Caco-2 (cell line): Measurements from ENCODE around the gene ZNF3. TPM values are rescaled to one million over a fixed set of nuclear protein-coding genes. Genes with fewer than 3 reads are reported as not detected.
A peak's percentile ranks its signal among the peaks of the same experiment; 100 is the strongest.

Experiments
- BruUV-seq: library from RNA; stranded (reverse); fragments of 400-500 nt; replicated peaks from 2 replicates; lab custom pipeline; 2021; lab: Mats Ljungman, UMichigan
- CTCF ChIA-PET: fragments of 300-600 bp; sonication (Branson Sonifier 250); formaldehyde crosslinking; loops from one replicate; lab custom pipeline; 2022; ENCODE audit warnings: antibody characterized with exemption; lab: Charles Lee
- POLR2A ChIA-PET: fragments of 300-600 bp; sonication (Branson Sonifier 250); formaldehyde crosslinking; loops from one replicate; lab custom pipeline; 2022; ENCODE audit warnings: antibody characterized with exemption; lab: Charles Lee
- DNase-seq, 2 experiments: peaks; one replicate each; pipeline versions ENCODE4 v3.0.0 to v3.0.0-alpha.2; 2020 to 2022
- H3K27me3 ChIP-seq: replicated peaks from 2 replicates; pipeline ENCODE4 v1.6.0; 2011; ENCODE audit warnings: low read length; ENCODE audit not compliant: control insufficient read depth, insufficient read depth
- H3K36me3 ChIP-seq: 2 replicates; pipeline ENCODE4 v1.5.1; 2011; ENCODE audit warnings: low read length; ENCODE audit not compliant: control insufficient read depth, insufficient read depth
- H3K4me1 ChIP-seq: fragments of 250-450 bp; sonication (Bioruptor Pico); 2 replicates; pipeline ENCODE4 v1.5.1; 2020; ENCODE audit warnings: mild to moderate bottlenecking
- H3K4me3 ChIP-seq: 2 replicates; pipeline ENCODE4 v1.5.1; 2011; ENCODE audit warnings: low read depth, mild to moderate bottlenecking, control low read depth, low read length
- H3K9me3 ChIP-seq: fragments of 250-450 bp; sonication (Bioruptor Pico); 2 replicates; pipeline ENCODE4 v1.5.1; 2020; ENCODE audit warnings: mild to moderate bottlenecking, moderate library complexity
- H3K27ac Mint-ChIP-seq: one replicate; pipeline ENCODE4 v1.8.0; 2022; ENCODE audit warnings: mixed read lengths; ENCODE audit not compliant: unreplicated experiment
- H3K27me3 Mint-ChIP-seq: one replicate; pipeline ENCODE4 v1.8.0; 2022; ENCODE audit warnings: mixed read lengths; ENCODE audit not compliant: insufficient read depth, unreplicated experiment
- H3K36me3 Mint-ChIP-seq: one replicate; pipeline ENCODE4 v1.8.0; 2022; ENCODE audit warnings: mild to moderate bottlenecking, mixed read lengths; ENCODE audit not compliant: insufficient read depth, unreplicated experiment
- H3K4me1 Mint-ChIP-seq: one replicate; pipeline ENCODE4 v1.8.0; 2022; ENCODE audit warnings: low read depth, mixed read lengths; ENCODE audit not compliant: unreplicated experiment
- H3K4me3 Mint-ChIP-seq: one replicate; pipeline ENCODE4 v1.8.0; 2022; ENCODE audit warnings: mild to moderate bottlenecking, moderate library complexity, mixed read lengths; ENCODE audit not compliant: unreplicated experiment
- H3K9me3 Mint-ChIP-seq: one replicate; pipeline ENCODE4 v1.8.0; 2022; ENCODE audit warnings: mixed read lengths; ENCODE audit not compliant: unreplicated experiment
- intact Hi-C: fragments of 100-400 bp; cut with micrococcal nuclease; formaldehyde crosslinking; loops from one replicate; pipeline ENCODE4 v1.10.0; 2022; ENCODE audit not compliant: unreplicated experiment
- total RNA-seq: library from RNA; stranded (reverse); gene quantifications from 2 replicates; pipeline ENCODE4 v1.2.3, GENCODE V29; 2022
- TF ChIP-seq, protein P1 (sequence below), 2 experiments: fragments of 200-600 bp in 1 of 2; IDR thresholded peaks; 1 replicate in 1 of 2; 2 replicates in 1 of 2; pipeline versions ENCODE4 v1.5.1 to v1.8.0; 2011 to 2022; ENCODE audit warnings: antibody characterized with exemption in 1 of 2, control low read depth in 1 of 2, inconsistent platforms in 1 of 2, low read depth in 1 of 2, low read length in 1 of 2, mild to moderate bottlenecking in 1 of 2, moderate library complexity in 1 of 2; ENCODE audit not compliant: insufficient read depth in 1 of 2, severe bottlenecking in 1 of 2, unreplicated experiment in 1 of 2

ZNF3 gene
- total RNA-seq, 1 experiment from 2014 or later = 37.8 TPM

- H3K4me1 ChIP-seq = peaks cover 5% of the 10 kb centered on the region
- POLR2A ChIA-PET = interaction anchor here (0.6 to 0.9 kb wide), 2 partner anchors 59 to 125 kb away, joined by 3 to 4 read pairs; no protein-coding TSS in a partner anchor
These were observed 28.3 kb downstream of the ZNF3 start for GRCh38 chr7:100053215-100053614.

GRCh38 chr7:100051611-100052010, 29.9 kb downstream of the ZNF3 start:
- Histone ChIP-seq H3K4me1 (peaks cover 5% of the 10 kb centered on the region), H3K9me3 (no peaks in the 10 kb centered on the region), H3K4me3 (no peak overlapping the region), H3K36me3 (no peaks in the 10 kb centered on the region), H3K27me3 (no peaks in the 10 kb centered on the region)
- POLR2A ChIA-PET = interaction anchor here (0.6 kb wide), 1 partner anchor 24 kb away, joined by 3 read pairs; no protein-coding TSS in a partner anchor
- TSS peak; percentile 11 for BruUV-seq
- Mint-ChIP-seq H3K27ac (no peak overlapping the region), H3K4me3 (peak overlapping the region; percentile 31), H3K9me3 (no peaks in the 10 kb centered on the region), H3K27me3 (no peaks in the 10 kb centered on the region), H3K36me3 (peaks cover 29% of the 10 kb centered on the region), H3K4me1 (peaks cover 8% of the 10 kb centered on the region)
- intact Hi-C loops = loop anchor here (2.0 kb wide), 1 partner anchor 133 kb away; the partner anchor contains the start of gene TRIM4
- DNase-seq = no peak
- TF ChIP-seq, protein P1, sequence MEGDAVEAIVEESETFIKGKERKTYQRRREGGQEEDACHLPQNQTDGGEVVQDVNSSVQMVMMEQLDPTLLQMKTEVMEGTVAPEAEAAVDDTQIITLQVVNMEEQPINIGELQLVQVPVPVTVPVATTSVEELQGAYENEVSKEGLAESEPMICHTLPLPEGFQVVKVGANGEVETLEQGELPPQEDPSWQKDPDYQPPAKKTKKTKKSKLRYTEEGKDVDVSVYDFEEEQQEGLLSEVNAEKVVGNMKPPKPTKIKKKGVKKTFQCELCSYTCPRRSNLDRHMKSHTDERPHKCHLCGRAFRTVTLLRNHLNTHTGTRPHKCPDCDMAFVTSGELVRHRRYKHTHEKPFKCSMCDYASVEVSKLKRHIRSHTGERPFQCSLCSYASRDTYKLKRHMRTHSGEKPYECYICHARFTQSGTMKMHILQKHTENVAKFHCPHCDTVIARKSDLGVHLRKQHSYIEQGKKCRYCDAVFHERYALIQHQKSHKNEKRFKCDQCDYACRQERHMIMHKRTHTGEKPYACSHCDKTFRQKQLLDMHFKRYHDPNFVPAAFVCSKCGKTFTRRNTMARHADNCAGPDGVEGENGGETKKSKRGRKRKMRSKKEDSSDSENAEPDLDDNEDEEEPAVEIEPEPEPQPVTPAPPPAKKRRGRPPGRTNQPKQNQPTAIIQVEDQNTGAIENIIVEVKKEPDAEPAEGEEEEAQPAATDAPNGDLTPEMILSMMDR (IDR thresholded peaks at IDR 0.05; ENCODE audit: insufficient read depth in 1 of 2, low read depth in 1 of 2, low read length in 1 of 2, severe bottlenecking in 1 of 2, unreplicated experiment in 1 of 2) = no peak
- CTCF ChIA-PET = no interaction called here

More at GRCh38 chr7:100053215-100053614, 28.3 kb downstream of the ZNF3 start:
- Mint-ChIP-seq H3K27me3 (no peaks in the 10 kb centered on the region), H3K4me1 (peaks cover 8% of the 10 kb centered on the region), H3K9me3 (no peaks in the 10 kb centered on the region), H3K4me3 (no peak overlapping the region), H3K27ac (no peak overlapping the region), H3K36me3 (peaks cover 45% of the 10 kb centered on the region)
- no peaks in the 10 kb centered on the region for H3K27me3 ChIP-seq
- CTCF ChIA-PET = interaction anchor here (0.6 to 1.6 kb wide), 9 partner anchors 23 to 73 kb away, joined by 3 to 10 read pairs (median 4); no protein-coding TSS in a partner anchor
- no peak overlapping the region for H3K4me3 ChIP-seq
- peaks cover 2% of the 10 kb centered on the region for H3K36me3 ChIP-seq
- intact Hi-C loops = loop anchor here (1.0 to 2.0 kb wide), 3 partner anchors 37 to 134 kb away; partner anchors contain the start of gene TRIM4
- TF ChIP-seq, protein P1 (IDR thresholded peaks at IDR 0.05; ENCODE audit: insufficient read depth in 1 of 2, low read depth in 1 of 2, low read length in 1 of 2, severe bottlenecking in 1 of 2, unreplicated experiment in 1 of 2) = peak; percentile 25 to 31
- BruUV-seq = no TSS peak
- peak; percentile 60 to 78 for DNase-seq
- H3K9me3 ChIP-seq = no peaks in the 10 kb centered on the region

- H3K9me3 Mint-ChIP-seq = no peaks in the 10 kb centered on the region
- TF ChIP-seq, protein P1 (IDR thresholded peaks at IDR 0.05; ENCODE audit: insufficient read depth in 1 of 2, low read depth in 1 of 2, low read length in 1 of 2, severe bottlenecking in 1 of 2, unreplicated experiment in 1 of 2) = peak in 1 of 2 experiments; percentile 21
- H3K36me3 Mint-ChIP-seq = peaks cover 28% of the 10 kb centered on the region
- H3K27me3 Mint-ChIP-seq = no peaks in the 10 kb centered on the region
- ChIA-PET CTCF (interaction anchor here (0.6 to 0.8 kb wide), 4 partner anchors 29 to 56 kb away, joined by 3 to 5 read pairs (median 3); no protein-coding TSS in a partner anchor), POLR2A (interaction anchor here (0.5 to 1.2 kb wide), 7 partner anchors 33 to 125 kb away, joined by 3 to 13 read pairs (median 4); partner anchors contain the start of genes AP4M1 and MCM7)
- Histone ChIP-seq H3K4me3 (peak within 1 kb of the TSS; percentile 78), H3K9me3 (no peaks in the 10 kb centered on the region), H3K4me1 (peaks cover 5% of the 10 kb centered on the region), H3K36me3 (no peaks in the 10 kb centered on the region), H3K27me3 (no peaks in the 10 kb centered on the region)
- H3K4me1 Mint-ChIP-seq = peaks cover 8% of the 10 kb centered on the region
- DNase-seq = peak; percentile 89 to 91
- BruUV-seq = TSS peak; percentile 82
- H3K4me3 Mint-ChIP-seq = peak within 1 kb of the TSS; percentile 87
- intact Hi-C loops = loop anchor here (1.0 kb wide), 2 partner anchors 32 to 52 kb away; partner anchors contain the start of gene ZNF3
- peak within 1 kb of the TSS; percentile 96 for H3K27ac Mint-ChIP-seq
These were observed 31.9 kb downstream of the ZNF3 start, which contains the start of gene ZSCAN21 for GRCh38 chr7:100049441-100050291. Gene ZSCAN21 (plus strand): TSS chr7:100049774. CDS start chr7:100057007, 7,233 bp downstream.
